Peyer's patch (tissue), 4 donors: ENCODE results near the gene TSGA10IP.

Experiments
- CTCF ChIP-seq, 6 experiments: fragments of 450-650 bp in 4 of 6; fragments of 200-600 bp in 2 of 6; sonication (generic) in 1 of 6; IDR thresholded peaks; one replicate each; pipeline ENCODE4 v1.5.1; 2017 to 2019; ENCODE audit warnings: antibody characterized with exemption in 6 of 6, mild to moderate bottlenecking in 3 of 6, moderate library complexity in 1 of 6
- POLR2A ChIP-seq, 2 donors: fragments of 450-650 bp; IDR thresholded peaks; one replicate each; pipeline ENCODE4 v1.5.1; 2017; ENCODE audit warnings: antibody characterized with exemption in 2 of 2, mild to moderate bottlenecking in 2 of 2, moderate library complexity in 2 of 2

GRCh38 chr11:65900899-65901180 is 44.4 kb upstream of the TSGA10IP start:
- no peak for TF ChIP-seq POLR2A (IDR thresholded peaks at IDR 0.05)
- TF ChIP-seq CTCF (IDR thresholded peaks at IDR 0.05), result no peak
